C4-2B (cell line): ENCODE data around the gene RETN.

Experiments
- CTCF ChIP-seq: fragments of 450-650 bp; conservative IDR thresholded peaks from 2 replicates; pipeline ENCODE4 v1.5.1; 2017; ENCODE audit warnings: mild to moderate bottlenecking
- ZFX ChIP-seq: fragments of 450-650 bp; IDR thresholded peaks from 2 replicates; pipeline ENCODE4 v1.6.1; 2017

GRCh38 chr19:7638802-7639465, 29.9 kb upstream of the RETN start:
- no peak for TF ChIP-seq CTCF
- no peak for TF ChIP-seq ZFX
